Motor neuron (in vitro differentiated cells): Measurements from ENCODE around the gene AMER3. TPM values are rescaled to one million over a fixed set of nuclear protein-coding genes. Genes with fewer than 3 reads are reported as not detected.

ENCODE experiments used
- ATAC-seq, 8 experiments: fragments of 200-7000 bp; cut with Tn5 transposase; replicated peaks in 6 of 8; 2 replicates each; pipeline ENCODE4 v1.8.0; 2021; ENCODE audit warnings: mild to moderate bottlenecking in 8 of 8, moderate library complexity in 8 of 8
- H3K27ac ChIP-seq, 2 donors: fragments of 250-450 bp; sonication (Bioruptor Pico); 2 replicates each; pipeline ENCODE4 v1.9.0; 2021; ENCODE audit warnings: antibody characterized with exemption in 2 of 2, mild to moderate bottlenecking in 2 of 2, moderate library complexity in 1 of 2
- H3K4me1 ChIP-seq, 2 donors: fragments of 250-450 bp; sonication (Bioruptor Pico); replicated peaks in 1 of 2; 2 replicates each; pipeline ENCODE4 v1.6.1; 2021; ENCODE audit warnings: antibody characterized with exemption in 2 of 2, mild to moderate bottlenecking in 2 of 2, moderate library complexity in 1 of 2
- H3K4me3 ChIP-seq, 5 donors: fragments of 250-450 bp; sonication (Bioruptor Pico); 2 replicates each; pipeline ENCODE4 v1.9.0; 2021; ENCODE audit warnings: antibody characterized with exemption in 5 of 5, mild to moderate bottlenecking in 5 of 5, moderate library complexity in 4 of 5
- WGBS, 10 experiments: fragments of 450-650 bp; shearing (Covaris generic); methylation state at CpG; one replicate each; pipeline ENCODE4 v1.0.0; 2022; 5-methylcytosine and 5-hydroxymethylcytosine counted together
- in situ Hi-C, 9 experiments: fragments of 400-800 bp; cut with MboI; loops; one replicate each; pipeline ENCODE4 v1.15.0; 2021; ENCODE audit warnings: low sequenced_read_pairs in 9 of 9, low pct_unique_long_range_greater_than_20kb in 2 of 9; ENCODE audit not compliant: unreplicated experiment in 9 of 9
- total RNA-seq, 8 experiments: library from RNA; unstranded; fragments of 300-600 nt; gene quantifications; 2 replicates each; pipeline versions ENCODE4 v1.2.3 to v1.2.4, GENCODE V29; 2022

AMER3 gene
- total RNA-seq, 8 experiments from 2014 or later = 0.09 to 11.3 (median 8.3) TPM

DNA sequence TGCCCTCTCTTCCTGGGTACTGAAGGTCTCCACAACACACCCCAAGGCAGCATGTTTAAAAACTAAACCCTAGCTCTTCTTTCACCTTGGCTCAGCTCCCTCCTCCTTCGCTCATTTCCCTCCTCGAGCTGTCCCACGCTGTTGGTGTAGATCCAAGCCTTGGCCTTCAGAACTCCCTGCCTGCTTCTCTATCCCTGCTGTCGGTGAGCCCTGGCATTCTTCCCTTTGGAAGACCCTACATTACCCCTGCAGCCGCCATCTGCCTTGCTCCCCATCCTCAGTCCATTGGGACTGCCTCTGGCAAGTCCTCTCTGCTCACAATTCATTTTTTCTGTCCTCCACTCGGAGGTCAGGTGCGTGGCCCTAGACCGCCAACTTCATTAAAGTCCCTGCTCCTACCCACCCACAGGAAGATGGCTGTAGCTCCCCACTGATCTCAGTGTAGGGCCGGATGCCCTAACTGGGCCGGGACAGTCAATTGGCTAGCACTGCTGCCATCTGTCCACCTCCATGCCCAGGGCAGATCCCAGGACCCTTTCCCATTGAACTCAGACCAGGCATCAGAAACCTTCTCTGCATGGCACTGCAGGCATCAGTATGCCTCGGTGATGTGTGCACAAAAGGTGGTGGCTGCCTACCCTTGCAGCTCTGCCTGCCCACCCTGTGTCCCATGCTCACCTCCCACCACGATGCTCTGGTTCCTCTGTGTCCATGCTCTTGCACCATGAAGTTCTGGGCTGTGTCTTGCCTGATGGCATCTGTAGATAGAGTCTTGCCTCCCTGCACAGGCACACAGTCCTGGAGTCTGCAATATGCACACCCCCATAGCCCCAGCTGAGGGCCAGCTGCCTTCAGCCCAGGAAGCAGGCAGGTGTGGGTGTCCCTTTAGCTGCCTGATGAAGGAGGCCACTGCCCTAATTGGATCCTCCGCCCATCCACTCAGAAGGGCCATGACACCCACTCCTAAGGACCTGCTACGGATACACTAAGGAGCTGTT is 5.7 kb downstream of the AMER3 start:
- H3K4me3 ChIP-seq = no peak overlapping the region
- in situ Hi-C loops = no loop called here
- no peak overlapping the region for H3K27ac ChIP-seq
- 30 to 93% (median 53%) methylated on average over 1 to 8 of the region's 14 CpGs for WGBS, 10 experiments
- ATAC-seq = no peak
- peaks cover 8 to 9% of the 10 kb centered on the region in 2 donors for H3K4me1 ChIP-seq

DNA sequence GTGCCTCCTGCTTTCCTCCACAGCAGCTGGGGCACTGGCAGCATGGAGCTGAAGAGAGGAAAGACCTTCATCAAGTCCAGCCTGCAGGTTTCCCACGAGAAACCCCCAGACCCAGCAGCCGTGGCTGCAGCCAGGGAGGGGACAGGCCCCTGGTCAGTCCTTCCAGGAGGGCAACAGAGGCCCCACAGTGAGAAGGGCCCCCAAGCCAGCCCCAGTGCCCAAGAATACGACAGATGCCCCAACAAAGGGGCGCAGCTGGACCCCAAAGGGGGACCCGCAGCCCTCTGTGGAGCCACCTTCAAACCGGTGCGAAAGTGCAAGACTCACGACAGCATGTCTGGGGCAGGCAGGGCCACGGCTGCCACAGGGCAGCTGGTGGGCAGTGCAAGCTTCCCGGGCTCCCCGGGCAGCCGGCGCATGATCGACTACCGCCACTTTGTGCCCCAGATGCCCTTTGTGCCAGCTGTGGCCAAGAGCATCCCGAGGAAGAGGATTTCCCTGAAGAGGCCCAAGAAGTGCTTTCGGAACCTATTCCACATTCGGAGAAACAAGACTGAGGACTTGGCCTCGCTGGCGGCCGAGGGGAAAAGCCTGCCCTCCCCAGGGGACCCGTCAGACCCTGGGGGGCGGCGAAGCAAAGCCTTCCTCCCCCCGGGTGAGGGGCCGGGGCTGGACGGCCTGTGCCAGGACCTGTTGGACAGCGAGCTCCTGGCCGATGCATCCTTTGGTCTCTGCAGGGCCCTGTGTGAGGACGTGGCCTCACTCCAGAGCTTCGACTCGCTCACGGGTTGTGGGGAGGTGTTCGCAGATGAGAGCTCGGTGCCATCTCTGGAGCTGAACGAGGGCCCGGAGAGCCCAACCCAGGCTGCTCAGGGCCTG is 6.9 kb downstream of the AMER3 start:
- Histone ChIP-seq H3K4me3 (no peak overlapping the region), H3K4me1 (peaks cover 4 to 5% of the 10 kb centered on the region in 2 donors), H3K27ac (no peak overlapping the region)
- WGBS, 10 experiments = 20 to 100% (median 60%) methylated on average over 1 to 6 of the region's 37 CpGs; no CpG with 5 or more reads in 4 of the 10 experiments
- in situ Hi-C loops = no loop called here
- ATAC-seq = peak in 2 of 8 experiments; percentile 17 to 19

DNA sequence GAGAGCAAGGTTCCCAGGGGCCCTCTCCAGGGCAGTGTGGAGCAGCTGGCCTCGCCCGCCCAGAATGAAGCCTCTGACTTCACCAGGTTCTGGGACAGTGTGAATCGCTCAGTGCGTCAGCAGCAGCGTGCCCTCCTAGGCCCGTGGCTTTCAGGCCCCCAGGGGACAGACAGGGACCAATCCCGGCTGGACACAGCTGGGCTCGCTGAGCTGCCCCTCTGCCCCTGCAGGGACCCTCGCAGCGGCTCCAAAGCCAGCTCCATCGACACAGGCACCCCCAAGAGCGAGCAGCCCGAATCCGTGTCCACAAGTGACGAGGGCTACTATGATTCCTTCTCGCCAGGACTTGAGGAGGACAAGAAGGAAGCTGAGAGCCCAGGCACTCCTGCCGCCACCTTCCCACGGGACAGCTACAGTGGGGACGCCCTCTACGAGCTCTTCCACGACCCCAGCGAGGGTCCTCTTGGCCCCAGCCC is 7.6 kb downstream of the AMER3 start:
- H3K4me3 ChIP-seq = no peak overlapping the region
- in situ Hi-C loops = no loop called here
- no peaks in the 10 kb centered on the region for H3K4me1 ChIP-seq
- WGBS, 10 experiments = 32 to 100% (median 76%) methylated on average over 2 to 7 of the region's 22 CpGs; no CpG with 5 or more reads in 7 of the 10 experiments
- no peak overlapping the region for H3K27ac ChIP-seq
- ATAC-seq = peak in 4 of 8 experiments; percentile 15 to 30 (median 26)

DNA sequence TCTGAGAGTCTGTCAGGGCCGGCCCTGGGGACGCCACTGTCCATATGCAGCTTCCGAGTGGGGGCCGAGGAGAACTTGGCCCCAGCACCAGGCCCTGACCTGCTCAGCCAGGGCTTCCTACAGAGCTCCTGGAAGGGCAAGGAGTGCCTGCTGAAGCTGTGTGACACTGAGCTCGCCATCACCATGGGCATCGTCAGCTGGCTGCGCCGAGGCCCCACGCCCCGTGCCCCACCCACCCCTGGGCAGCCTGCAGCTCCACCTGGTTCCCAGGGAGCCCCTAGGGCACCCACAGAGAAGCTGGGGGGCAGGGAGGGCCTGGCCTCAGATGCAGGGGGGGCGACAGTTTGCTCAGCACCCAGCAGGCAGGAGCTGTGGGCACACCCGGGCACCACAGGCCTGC is 8.1 kb downstream of the AMER3 start:
- no peak overlapping the region for H3K4me3 ChIP-seq
- no CpG with 5 or more reads among the region's 12 CpGs for WGBS, 10 experiments
- no peak overlapping the region for H3K27ac ChIP-seq
- no peaks in the 10 kb centered on the region for H3K4me1 ChIP-seq
- in situ Hi-C loops = no loop called here
- peak in 1 of 8 experiments; percentile 13 for ATAC-seq

DNA sequence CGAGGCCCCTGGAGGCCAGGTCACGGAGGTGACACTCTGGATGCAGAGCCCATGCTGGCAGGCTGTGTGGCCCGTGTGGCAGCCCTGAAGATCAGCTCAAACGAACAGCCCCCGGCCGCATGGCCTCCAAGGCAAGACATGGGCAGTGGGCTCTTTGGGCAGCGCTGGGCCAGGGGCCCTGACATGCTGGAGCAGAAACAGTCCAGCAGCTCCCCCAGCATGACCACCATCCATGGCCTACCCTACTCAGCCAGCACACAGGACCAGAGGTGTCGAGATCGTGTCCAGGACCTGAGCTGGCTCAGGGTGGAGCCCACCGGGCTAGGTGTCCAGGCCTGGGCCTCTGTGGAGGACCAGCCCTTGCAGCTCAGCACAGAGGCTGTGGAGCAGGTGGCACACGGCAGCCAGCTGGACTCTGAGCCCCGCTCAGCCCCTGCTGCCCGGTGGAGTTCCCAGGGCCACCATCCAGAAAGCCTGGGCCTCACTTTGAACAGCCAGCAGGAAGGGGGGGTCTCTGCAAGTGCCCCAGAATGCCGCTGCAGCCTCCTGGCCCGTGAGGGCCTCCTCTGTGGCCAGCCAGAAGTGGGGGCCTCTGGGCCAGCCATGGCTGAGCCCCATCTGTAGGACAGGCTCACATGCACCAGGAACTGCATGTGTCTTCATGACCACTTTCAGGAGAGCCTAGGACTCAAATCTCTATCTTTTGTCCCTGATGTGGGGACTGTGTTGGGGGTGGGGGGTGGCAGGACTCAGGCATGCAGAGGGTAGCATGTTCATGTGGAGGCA is 8.9 kb downstream of the AMER3 start:
- H3K27ac ChIP-seq = no peak overlapping the region
- in situ Hi-C loops = no loop called here
- WGBS, 10 experiments = 20 to 100% (median 73%) methylated on average over 1 to 3 of the region's 15 CpGs; no CpG with 5 or more reads in 5 of the 10 experiments
- no peaks in the 10 kb centered on the region for H3K4me1 ChIP-seq
- H3K4me3 ChIP-seq = no peak overlapping the region
- no peak for ATAC-seq

DNA sequence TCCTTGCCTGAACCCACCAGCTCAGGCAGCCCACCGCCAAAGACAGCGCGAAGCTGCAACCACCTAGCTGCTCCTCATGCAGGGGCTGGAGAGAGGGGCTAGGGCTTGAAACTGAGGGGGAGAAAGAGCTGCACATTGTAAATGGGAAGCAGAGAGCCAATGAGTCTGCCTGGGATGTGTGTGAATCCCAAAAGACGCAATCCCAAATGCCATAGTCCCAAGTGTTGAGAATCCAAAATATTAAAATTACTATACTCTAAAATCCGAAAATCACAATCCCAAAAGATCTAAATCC is 9.4 kb downstream of the AMER3 start:
- Histone ChIP-seq H3K4me1 (no peaks in the 10 kb centered on the region), H3K4me3 (no peak overlapping the region), H3K27ac (no peak overlapping the region)
- ATAC-seq = no peak
- WGBS, 10 experiments = 14 to 100% (median 67%) methylated on average over 1 to 2 of the region's 5 CpGs; no CpG with 5 or more reads in 1 of the 10 experiments
- in situ Hi-C loops = no loop called here

DNA sequence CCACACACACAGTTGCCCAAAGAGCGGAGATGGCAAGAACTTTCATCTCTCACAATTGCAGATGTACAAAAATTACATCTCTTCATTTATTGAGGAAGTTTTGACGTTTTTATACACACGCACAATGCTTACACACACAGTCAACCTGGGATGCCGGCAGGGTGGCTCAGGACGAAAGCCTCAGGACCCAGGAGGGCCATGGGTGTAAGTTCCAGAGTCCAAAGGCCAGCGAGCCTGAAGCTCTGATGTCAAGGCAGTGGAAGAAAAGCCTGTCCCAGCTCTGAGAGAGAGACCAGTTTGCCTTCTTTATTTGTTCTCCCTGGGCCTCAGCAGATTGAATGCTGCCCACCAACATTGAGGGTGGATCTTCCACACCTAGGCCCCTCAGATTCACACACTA is 10.1 kb downstream of the AMER3 start:
- H3K27ac ChIP-seq = no peak overlapping the region
- in situ Hi-C loops = no loop called here
- no peaks in the 10 kb centered on the region for H3K4me1 ChIP-seq
- no peak overlapping the region for H3K4me3 ChIP-seq
- no peak for ATAC-seq
- 17 to 88% (median 80%) methylated on average over 1 to 6 of the region's 6 CpGs; no CpG with 5 or more reads in 3 of the 10 experiments for WGBS, 10 experiments

DNA sequence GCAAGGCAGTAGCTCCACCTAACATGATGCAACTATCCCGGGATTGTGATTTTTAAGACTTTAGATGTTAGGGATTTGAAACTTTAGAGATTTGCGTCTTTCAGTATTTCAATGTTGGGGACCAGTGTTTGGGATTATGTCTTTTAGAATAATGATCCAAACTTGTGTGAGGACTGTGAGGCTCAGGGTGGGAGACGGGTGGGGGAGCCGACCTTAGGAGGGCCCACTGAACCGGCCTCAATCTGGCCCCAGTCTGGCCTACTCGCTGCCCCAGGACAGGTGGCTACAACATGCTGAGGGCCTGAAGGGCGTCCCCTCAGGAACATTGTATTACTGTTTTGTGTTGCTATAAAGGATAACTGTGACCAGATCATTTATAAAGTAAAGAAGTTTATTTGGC is 10.7 kb downstream of the AMER3 start:
- Histone ChIP-seq H3K4me1 (no peaks in the 10 kb centered on the region), H3K4me3 (no peak overlapping the region), H3K27ac (no peak overlapping the region)
- 0 to 100% (median 81%) methylated on average over 1 to 4 of the region's 7 CpGs for WGBS, 10 experiments
- in situ Hi-C loops = no loop called here
- ATAC-seq = no peak

DNA sequence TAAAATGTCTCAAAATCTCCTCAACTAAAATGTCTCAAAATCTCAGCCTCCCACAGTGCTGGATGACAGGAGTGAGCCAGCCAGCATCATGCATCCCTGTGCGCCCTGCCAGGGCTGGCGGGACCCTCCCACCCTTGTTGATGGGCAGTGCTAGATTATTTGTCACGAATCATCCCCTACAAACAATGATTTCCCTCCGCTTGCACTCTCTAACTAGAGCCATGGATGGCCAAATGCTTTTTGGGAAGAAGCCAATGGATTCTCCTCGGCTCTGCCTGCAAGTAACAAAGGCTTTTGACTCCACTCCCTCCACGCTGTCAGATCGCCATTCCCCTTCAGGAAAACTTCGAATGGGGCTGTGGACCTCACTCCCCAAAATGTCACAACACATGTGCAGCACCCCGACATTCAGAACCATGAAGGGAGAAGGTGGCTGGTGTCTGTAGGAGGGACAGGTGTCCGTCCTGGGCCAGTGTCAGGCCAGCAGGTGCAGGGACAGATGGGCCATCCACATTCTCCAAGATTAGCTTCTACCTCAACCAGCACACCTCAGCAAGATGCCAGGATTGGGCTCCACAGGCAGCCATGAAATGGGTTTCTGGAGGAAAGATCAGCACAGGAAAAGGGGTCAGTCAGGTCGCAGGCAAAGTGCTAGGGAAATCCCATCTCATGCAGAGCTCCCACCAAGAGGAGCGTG is 11.5 kb downstream of the AMER3 start:
- H3K4me3 ChIP-seq = no peak overlapping the region
- no peak for ATAC-seq
- WGBS, 10 experiments = 17 to 100% (median 76%) methylated on average over 1 to 11 of the region's 12 CpGs
- in situ Hi-C loops = no loop called here
- H3K27ac ChIP-seq = no peak overlapping the region
- H3K4me1 ChIP-seq = no peaks in the 10 kb centered on the region

DNA sequence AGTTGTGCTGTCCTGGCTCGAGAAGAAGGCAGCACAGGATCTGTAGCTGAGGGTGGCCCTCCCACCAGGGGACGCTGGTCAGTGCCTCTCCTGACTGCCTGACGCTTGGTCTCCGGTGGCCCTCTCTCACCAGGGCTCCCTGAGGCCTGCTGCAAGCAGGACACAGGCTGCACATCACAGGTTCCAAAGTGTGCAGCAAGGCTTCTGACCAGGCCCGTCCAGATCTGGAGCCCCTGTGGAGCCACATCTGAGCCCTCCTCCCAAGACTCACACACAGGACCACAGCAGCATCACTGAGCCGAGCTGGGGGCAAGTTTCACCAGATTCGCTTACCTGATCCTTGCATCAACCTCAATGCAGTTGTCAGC is 12.1 kb downstream of the AMER3 start:
- in situ Hi-C loops = no loop called here
- Histone ChIP-seq H3K4me3 (no peak overlapping the region), H3K27ac (no peak overlapping the region), H3K4me1 (no peaks in the 10 kb centered on the region)
- ATAC-seq = no peak
- WGBS, 10 experiments = 31 to 100% (median 66%) methylated on average over 2 to 3 of the region's 7 CpGs; no CpG with 5 or more reads in 5 of the 10 experiments

DNA sequence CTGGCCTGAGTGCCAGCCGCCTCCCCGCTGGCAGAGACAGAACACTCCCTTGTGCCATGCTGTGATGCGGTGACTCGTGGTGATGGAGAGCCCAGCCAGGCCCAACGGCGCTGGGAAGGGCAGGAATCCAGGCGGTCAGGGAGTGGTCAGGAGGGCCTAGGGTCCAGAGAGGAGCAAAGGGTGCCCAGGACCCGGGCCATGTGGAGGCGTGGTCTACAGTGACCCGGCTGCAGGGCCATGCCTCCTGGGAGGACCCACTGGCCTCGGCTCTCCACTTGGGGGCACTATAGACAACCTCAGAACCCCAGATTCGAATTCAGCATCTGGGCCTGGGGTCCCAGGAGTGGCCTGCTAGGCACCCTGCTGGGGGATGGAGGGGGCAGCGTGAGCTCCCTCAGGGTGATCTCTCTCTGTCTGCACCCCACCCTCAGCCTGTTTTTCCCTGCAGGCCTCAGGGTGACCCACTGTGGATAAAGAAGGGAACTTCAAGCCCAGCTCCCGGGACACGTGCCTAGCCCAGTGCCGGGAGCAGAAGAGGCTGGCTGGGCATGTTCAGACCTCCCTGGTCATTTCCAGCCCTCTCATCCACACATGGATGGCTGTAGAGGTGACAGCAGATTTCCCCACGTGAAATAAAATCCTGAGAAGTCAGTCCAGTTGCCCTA is 13.0 kb downstream of the AMER3 start:
- Histone ChIP-seq H3K27ac (no peak overlapping the region), H3K4me3 (no peak overlapping the region), H3K4me1 (no peaks in the 10 kb centered on the region)
- in situ Hi-C loops = no loop called here
- ATAC-seq = no peak
- WGBS, 10 experiments = 50 to 100% (median 80%) methylated on average over 2 to 8 of the region's 17 CpGs; no CpG with 5 or more reads in 4 of the 10 experiments
